Hair follicular keratinocyte (primary cell): ENCODE data around the gene NINL. TPM values are rescaled to one million over a fixed set of nuclear protein-coding genes. Genes with fewer than 3 reads are reported as not detected.

Experiments
- total RNA-seq: library from RNA; depleted of rRNA; stranded (reverse); fragments of >200 nt; gene quantifications from 2 replicates; pipeline ENCODE4 v1.2.3, GENCODE V29; 2015

Gene NINL
- total RNA-seq = 2.9 and 6.3 TPM in 2 replicates

DNA sequence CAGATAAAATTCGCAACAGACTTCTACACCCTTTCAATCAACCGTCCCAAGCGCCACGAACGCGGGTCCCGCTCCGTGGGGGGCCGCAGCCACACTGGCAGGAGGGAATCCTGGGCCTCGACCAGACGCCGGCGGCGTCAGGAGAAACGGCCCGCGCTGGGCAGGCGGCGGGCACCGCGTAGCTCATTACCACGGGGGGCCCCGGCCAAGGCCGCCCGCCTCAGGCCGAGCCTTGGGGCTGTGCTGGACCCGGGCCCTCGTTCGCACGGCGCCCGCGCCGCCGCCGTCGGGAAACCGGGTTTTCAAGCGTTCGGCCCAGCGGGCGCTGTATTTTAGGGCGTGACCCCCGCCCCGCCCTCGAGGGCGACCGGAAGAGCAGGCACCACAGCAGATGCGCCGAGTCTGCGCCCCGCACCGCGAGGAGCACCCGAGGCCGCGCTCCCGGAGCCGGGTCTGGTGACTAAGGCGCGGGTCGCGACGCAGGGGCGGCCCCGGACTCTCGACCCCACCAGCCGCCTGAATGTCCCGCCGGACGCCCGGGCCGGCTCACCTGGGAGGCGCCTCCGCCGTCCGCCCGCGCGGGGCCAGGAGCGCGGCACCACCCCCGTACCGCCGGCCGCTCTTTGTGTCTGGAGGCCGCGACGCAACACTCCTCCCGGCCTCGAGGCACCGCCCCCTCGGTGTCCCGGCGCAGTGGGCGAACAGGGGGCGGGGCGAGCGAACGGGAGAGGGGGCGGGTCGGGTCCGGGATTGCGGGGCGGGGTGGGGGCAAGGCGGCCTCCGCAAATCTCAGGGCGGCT, at the start of gene NINL:
Gene NINL (minus strand): TSS at position 627 of the 800 bp plus-strand sequence. CDS start 58,944 bp downstream, outside the sequence.

DNA sequence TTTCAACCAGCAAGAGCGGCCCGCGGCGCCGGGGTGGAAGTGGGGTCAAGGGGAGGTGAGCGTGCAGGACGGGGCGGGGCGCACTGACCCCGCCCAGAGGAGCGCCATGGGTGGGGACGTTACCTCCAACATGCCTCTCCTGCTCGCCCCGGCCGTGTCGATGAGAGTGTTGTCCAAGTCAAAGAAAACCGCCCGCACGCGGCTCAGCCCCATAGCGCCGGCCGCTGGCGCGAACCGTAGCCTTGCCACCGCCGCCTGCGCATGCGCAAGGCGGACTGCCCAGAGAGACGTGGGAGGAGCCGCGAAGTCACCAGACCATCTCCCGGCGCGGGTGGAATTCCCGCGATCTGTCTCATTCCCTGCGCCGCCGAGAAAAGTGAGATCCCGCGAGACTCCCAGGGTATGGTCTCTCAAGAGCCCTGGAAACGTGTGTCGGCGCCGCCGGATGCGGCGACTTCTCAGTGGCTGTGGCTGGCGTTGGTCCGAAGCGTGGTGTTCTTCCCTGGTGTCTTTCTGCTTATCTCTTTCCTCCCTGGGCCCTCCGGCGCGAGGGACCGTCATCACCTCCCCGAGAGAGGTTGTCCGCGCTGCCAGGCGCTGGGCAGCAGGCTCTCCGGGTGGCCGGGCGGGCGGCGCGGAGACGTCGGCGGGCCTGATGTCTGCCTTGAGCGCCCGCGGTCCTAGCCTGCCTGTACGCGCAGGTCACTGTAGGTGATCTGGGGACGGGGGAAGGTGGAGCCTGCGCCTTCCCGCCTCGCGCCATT, 38.6 kb upstream of the NINL start, which contains the start of gene NANP:
Gene NANP (minus strand): TSS at position 279 of the 764 bp plus-strand sequence. CDS start 66 bp downstream, at position 213.

DNA sequence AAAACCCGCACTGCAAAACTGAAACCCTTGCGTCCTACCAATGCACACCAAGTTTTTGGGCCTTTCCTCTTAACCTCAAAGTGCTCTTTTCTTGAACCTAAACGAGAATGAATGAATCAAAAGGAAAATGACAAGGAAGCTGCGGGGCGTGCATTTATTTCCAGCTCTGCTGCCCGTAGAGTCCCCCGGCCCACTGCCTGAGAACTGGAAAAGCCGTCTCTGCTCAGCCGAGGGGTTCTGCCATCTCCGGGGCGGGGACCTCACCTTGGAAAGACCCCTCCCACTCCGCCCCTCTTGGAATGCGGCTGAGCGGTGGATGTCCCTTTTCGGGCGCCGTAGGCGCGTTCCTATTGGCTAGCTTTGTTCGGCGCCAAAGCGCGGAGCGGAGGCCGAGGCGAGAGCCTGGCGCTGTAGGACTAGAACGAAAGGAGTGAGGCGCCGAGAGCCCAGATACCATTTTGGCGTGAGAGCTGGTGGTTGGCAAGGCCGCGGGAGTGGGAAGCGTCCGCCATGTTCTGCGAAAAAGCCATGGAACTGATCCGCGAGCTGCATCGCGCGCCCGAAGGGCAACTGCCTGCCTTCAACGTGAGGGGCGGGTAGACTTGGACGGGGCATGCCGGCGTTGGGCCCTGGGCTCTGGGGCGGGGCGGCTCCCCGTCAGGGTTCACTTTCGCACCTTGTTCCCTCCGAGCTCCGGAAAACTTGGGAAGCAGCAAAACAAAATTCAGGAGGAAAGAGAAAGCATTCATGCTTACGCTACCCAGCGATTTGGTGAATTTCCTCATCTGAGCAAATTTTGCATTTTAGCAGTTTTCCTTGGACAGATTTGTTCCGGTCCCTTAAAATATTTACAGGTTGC, 177.8 kb downstream of the NINL start, which contains the start of gene GINS1:
Gene GINS1 (plus strand): TSS at position 363 of the 859 bp plus-strand sequence. CDS start 148 bp downstream, at position 511.

Other genes starting within 250 kb of the NINL start
- 18.0 and 18.9 TPM in 2 replicates for gene ABHD12, start 194.7 kb downstream of the NINL start, total RNA-seq
- 7.1 and 21.3 TPM in 2 replicates for gene GINS1, start 177.9 kb downstream of the NINL start, total RNA-seq
- 5.8 and 7.7 TPM in 2 replicates for gene NANP, start 38.5 kb upstream of the NINL start, total RNA-seq
- 8.7 and 12.1 TPM in 2 replicates for gene ZNF337, start 111.3 kb upstream of the NINL start, total RNA-seq